ENCODE results near the gene ATF7. TPM values are rescaled to one million over a fixed set of nuclear protein-coding genes. Genes with fewer than 3 reads are reported as not detected.

ATF7 gene
- total RNA-seq, 2 experiments from 2014 or later, result 19.3 to 20.7 TPM

DNA sequence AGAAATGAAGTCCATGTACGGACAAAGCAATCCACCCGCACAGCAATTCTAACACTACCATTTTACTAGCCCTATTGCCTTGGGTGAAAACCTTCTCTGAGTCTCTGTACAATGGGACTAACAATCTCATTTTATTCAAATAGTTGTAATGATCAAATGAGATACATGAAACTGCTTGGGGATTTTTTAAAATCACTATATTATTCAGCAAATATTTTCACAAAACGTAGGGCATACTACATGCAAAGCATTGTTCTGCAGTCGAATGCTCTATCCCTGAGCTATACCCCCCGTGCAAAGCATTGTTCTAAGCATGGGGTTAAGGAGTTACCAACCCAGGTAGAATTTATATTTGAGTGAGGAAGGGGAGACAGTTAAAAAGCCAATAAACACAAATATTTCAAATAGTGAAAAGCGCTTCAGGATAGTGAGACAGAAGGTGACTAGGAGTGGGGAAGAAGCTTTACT is 554 bp upstream of the ATF7 start:
- peak overlapping the region; percentile 94 for H3K27ac Mint-ChIP-seq
- peaks cover 39% of the 10 kb centered on the region for H3K4me1 Mint-ChIP-seq (ENCODE audit: low read depth)
- peak overlapping the region; percentile 97 for H3K4me3 Mint-ChIP-seq
- H3K36me3 Mint-ChIP-seq, result no peaks in the 10 kb centered on the region
- no peaks in the 10 kb centered on the region for H3K27me3 Mint-ChIP-seq
- intact Hi-C loops (cut with micrococcal nuclease), result loop anchor here (1.0 to 2.0 kb wide), 5 partner anchors 50 to 125 kb away; partner anchors contain the start of genes ATP5MC2, CALCOCO1 and TARBP2
- CTCF ChIA-PET, result interaction anchor here (1.0 to 3.9 kb wide), 5 partner anchors 9 to 84 kb away, joined by 3 to 17 read pairs (median 6); partner anchors contain the start of gene ATP5MC2
- DNase-seq, result no peak
- POLR2A ChIA-PET, result interaction anchor here (0.6 kb wide), 1 partner anchor 366 kb away, joined by 5 read pairs; no protein-coding TSS in a partner anchor
- no peaks in the 10 kb centered on the region for H3K9me3 Mint-ChIP-seq

DNA sequence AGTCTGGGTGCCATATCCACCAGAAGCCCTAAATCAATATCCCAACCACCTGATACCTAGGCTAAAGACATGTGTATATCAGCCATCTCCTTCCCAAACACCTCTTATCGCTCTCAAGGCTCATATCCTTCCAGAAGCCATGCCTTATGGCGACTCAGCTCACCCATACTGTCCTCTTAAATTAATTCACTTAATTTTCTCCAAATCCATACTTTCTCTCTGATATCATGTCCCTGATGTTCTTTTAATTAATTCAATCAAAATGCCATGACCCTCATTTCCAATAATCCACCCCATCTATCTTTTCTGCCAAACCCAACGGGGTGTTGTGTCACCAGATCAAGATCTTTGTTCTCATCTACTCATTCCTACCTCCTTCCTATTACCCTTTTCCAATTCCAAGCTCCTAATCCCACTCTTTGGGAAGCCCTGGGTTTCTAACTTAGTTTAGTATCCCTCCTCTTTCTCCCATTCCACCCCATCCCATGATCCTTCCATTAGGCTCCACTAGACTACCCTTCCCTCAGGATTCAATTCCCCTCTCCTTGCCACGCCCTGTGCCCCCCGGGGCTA is 723 bp downstream of the ATF7 start:
- Mint-ChIP-seq H3K4me3 (peak overlapping the region; percentile 97), H3K27me3 (no peaks in the 10 kb centered on the region), H3K4me1 (ENCODE audit: low read depth) (peaks cover 43% of the 10 kb centered on the region), H3K9me3 (no peaks in the 10 kb centered on the region), H3K27ac (peak overlapping the region; percentile 94), H3K36me3 (peaks cover 2% of the 10 kb centered on the region)
- ChIA-PET POLR2A (interaction anchor here (0.8 kb wide), 1 partner anchor 50 kb away, joined by 3 read pairs; no protein-coding TSS in a partner anchor), CTCF (interaction anchor here (0.8 to 3.9 kb wide), 4 partner anchors 8 to 117 kb away, joined by 3 to 17 read pairs (median 8); partner anchors contain the start of gene ATP5MC2)
- no peak for DNase-seq
- intact Hi-C loops (cut with micrococcal nuclease), result no loop called here

DNA sequence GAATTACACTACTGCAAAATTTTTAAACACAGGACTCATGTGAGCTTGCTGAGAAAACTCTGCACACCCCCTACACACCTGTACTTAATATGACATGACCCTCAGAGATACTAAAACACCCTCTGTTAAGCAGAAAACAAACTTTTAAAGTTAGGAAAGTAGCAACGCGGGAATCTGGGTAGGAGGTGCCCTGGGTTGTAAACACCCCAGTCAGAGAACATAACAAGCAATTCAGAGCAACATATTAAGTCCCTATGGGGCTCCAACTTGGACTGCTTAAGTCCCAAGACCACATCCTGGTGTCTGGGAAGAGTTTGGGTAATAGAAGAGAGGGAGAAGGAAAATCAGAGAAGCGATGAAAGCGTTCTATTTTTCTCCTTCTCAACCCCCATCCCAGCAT is 1.2 kb downstream of the ATF7 start:
- H3K4me3 Mint-ChIP-seq, result peak overlapping the region; percentile 97
- H3K27me3 Mint-ChIP-seq, result no peaks in the 10 kb centered on the region
- H3K36me3 Mint-ChIP-seq, result peaks cover 2% of the 10 kb centered on the region
- DNase-seq, result no peak
- POLR2A ChIA-PET, result no interaction called here
- intact Hi-C loops (cut with micrococcal nuclease), result no loop called here
- H3K4me1 Mint-ChIP-seq (ENCODE audit: low read depth), result peaks cover 43% of the 10 kb centered on the region
- CTCF ChIA-PET, result interaction anchor here (1.5 to 3.9 kb wide), 5 partner anchors 51 to 122 kb away, joined by 4 to 17 read pairs (median 8); partner anchors contain the start of gene ATP5MC2
- no peaks in the 10 kb centered on the region for H3K9me3 Mint-ChIP-seq
- H3K27ac Mint-ChIP-seq, result peak overlapping the region; percentile 94

DNA sequence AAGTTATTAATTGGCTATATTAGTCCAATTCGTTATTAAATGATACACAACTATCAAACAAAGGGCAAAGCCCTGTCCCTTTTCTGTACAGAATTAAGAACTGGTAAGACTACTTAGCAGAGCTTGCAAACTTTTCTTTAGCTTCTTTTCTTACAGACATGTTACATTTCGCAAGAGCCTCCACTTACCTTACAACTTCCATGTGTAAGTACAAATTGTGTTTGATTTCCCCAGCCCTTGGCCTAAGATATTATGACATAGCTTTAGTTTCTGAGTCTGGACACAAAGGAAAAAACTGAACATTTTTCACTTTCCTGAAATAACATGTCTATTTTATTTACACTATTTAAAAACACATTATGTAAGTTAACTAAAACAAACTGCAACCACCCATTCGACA is 1.7 kb downstream of the ATF7 start:
- POLR2A ChIA-PET, result interaction anchor here (0.7 kb wide), 1 partner anchor 51 kb away, joined by 3 read pairs; the partner anchor contains the start of gene ATP5MC2
- Mint-ChIP-seq H3K9me3 (no peaks in the 10 kb centered on the region), H3K27ac (peak overlapping the region; percentile 94), H3K4me3 (peak overlapping the region; percentile 97), H3K4me1 (ENCODE audit: low read depth) (peaks cover 43% of the 10 kb centered on the region), H3K36me3 (peaks cover 2% of the 10 kb centered on the region), H3K27me3 (no peaks in the 10 kb centered on the region)
- intact Hi-C loops (cut with micrococcal nuclease), result no loop called here
- DNase-seq, result no peak
- CTCF ChIA-PET, result interaction anchor here (0.7 to 3.9 kb wide), 6 partner anchors 11 to 122 kb away, joined by 3 to 17 read pairs (median 6); partner anchors contain the start of gene ATP5MC2

- POLR2A ChIA-PET, result interaction anchor here (0.7 kb wide), 1 partner anchor 52 kb away, joined by 3 read pairs; the partner anchor contains the start of gene ATP5MC2
- Mint-ChIP-seq H3K4me3 (peak overlapping the region; percentile 23), H3K4me1 (ENCODE audit: low read depth) (peaks cover 45% of the 10 kb centered on the region), H3K27me3 (no peaks in the 10 kb centered on the region), H3K36me3 (peaks cover 2% of the 10 kb centered on the region), H3K27ac (peak overlapping the region; percentile 73), H3K9me3 (no peaks in the 10 kb centered on the region)
- no peak for DNase-seq
- CTCF ChIA-PET, result interaction anchor here (0.7 to 3.9 kb wide), 8 partner anchors 10 to 123 kb away, joined by 3 to 17 read pairs (median 4); partner anchors contain the start of gene ATP5MC2
- intact Hi-C loops (cut with micrococcal nuclease), result no loop called here
Measured at GRCh38 chr12:53623548-53624385, 2.4 kb downstream of the ATF7 start.

- H3K27me3 Mint-ChIP-seq, result no peaks in the 10 kb centered on the region
- no peaks in the 10 kb centered on the region for H3K9me3 Mint-ChIP-seq
- ChIA-PET CTCF (interaction anchor here (1.6 to 3.9 kb wide), 2 partner anchors 53 to 121 kb away, joined by 4 to 17 read pairs; partner anchors contain the start of gene ATP5MC2), POLR2A (no interaction called here)
- H3K36me3 Mint-ChIP-seq, result peaks cover 7% of the 10 kb centered on the region
- no peak for DNase-seq
- intact Hi-C loops (cut with micrococcal nuclease), result no loop called here
- no peak overlapping the region for H3K27ac Mint-ChIP-seq
- peaks cover 55% of the 10 kb centered on the region for H3K4me1 Mint-ChIP-seq (ENCODE audit: low read depth)
- H3K4me3 Mint-ChIP-seq, result no peak overlapping the region
Measured at GRCh38 chr12:53622724-53623123, 3.5 kb downstream of the ATF7 start.

GRCh38 chr12:53618275-53618674 is 7.9 kb downstream of the ATF7 start:
- Mint-ChIP-seq H3K4me1 (ENCODE audit: low read depth) (peaks cover 32% of the 10 kb centered on the region), H3K4me3 (peak overlapping the region; percentile 66), H3K27me3 (no peaks in the 10 kb centered on the region), H3K9me3 (no peaks in the 10 kb centered on the region), H3K36me3 (peaks cover 11% of the 10 kb centered on the region), H3K27ac (peak overlapping the region; percentile 15)
- ChIA-PET POLR2A (no interaction called here), CTCF (interaction anchor here (0.6 to 1.4 kb wide), 2 partner anchors 8 to 1518 kb away, joined by 4 to 6 read pairs; partner anchors contain the start of gene ATF7)
- DNase-seq, result no peak
- intact Hi-C loops (cut with micrococcal nuclease), result no loop called here

DNA sequence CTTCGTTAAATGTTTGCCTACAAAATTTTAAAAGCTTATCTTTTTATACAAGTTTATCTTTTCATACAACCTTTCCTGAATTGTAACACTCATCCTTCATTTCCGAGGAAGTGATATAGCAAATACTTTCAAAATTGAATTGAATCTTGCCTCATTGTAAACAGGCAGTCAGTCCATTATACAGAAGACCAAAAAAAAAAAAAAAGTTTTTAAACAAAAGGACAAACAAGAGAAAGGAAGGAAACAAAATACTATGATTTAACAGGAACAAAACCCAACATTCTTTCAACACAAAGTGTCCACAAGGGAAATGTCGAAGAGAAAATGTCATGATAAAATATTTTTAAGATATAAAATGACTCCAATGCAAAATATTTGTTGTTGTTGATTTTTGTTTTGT is 8.5 kb downstream of the ATF7 start:
- no peak overlapping the region for H3K27ac Mint-ChIP-seq
- H3K4me1 Mint-ChIP-seq (ENCODE audit: low read depth), result peaks cover 28% of the 10 kb centered on the region
- H3K4me3 Mint-ChIP-seq, result peak overlapping the region; percentile 66
- H3K27me3 Mint-ChIP-seq, result no peaks in the 10 kb centered on the region
- intact Hi-C loops (cut with micrococcal nuclease), result no loop called here
- CTCF ChIA-PET, result interaction anchor here (0.6 to 1.4 kb wide), 2 partner anchors 9 to 1518 kb away, joined by 4 to 6 read pairs; partner anchors contain the start of gene ATF7
- POLR2A ChIA-PET, result no interaction called here
- no peak for DNase-seq
- H3K9me3 Mint-ChIP-seq, result no peaks in the 10 kb centered on the region
- H3K36me3 Mint-ChIP-seq, result peaks cover 11% of the 10 kb centered on the region

- intact Hi-C loops (cut with micrococcal nuclease), result no loop called here
- Mint-ChIP-seq H3K4me1 (ENCODE audit: low read depth) (peaks cover 28% of the 10 kb centered on the region), H3K9me3 (no peaks in the 10 kb centered on the region), H3K36me3 (peaks cover 11% of the 10 kb centered on the region), H3K27ac (no peak overlapping the region), H3K27me3 (no peaks in the 10 kb centered on the region), H3K4me3 (no peak overlapping the region)
- ChIA-PET POLR2A (interaction anchor here (1.1 kb wide), 1 partner anchor 13 kb away, joined by 4 read pairs; no protein-coding TSS in a partner anchor), CTCF (interaction anchor here (0.6 to 1.4 kb wide), 3 partner anchors 9 to 277 kb away, joined by 3 to 6 read pairs (median 4); partner anchors contain the start of gene ATF7)
- DNase-seq, result no peak
Measured at GRCh38 chr12:53616950-53617349, 9.2 kb downstream of the ATF7 start.

GRCh38 chr12:53613821-53614220 is 12.4 kb downstream of the ATF7 start:
- peaks cover 9% of the 10 kb centered on the region for H3K36me3 Mint-ChIP-seq
- intact Hi-C loops (cut with micrococcal nuclease), result no loop called here
- ChIA-PET POLR2A (interaction anchor here (0.7 kb wide), 1 partner anchor 47 kb away, joined by 3 read pairs; no protein-coding TSS in a partner anchor), CTCF (interaction anchor here (1.0 to 3.0 kb wide), 2 partner anchors 71 to 130 kb away, joined by 5 to 11 read pairs; no protein-coding TSS in a partner anchor)
- no peak overlapping the region for H3K27ac Mint-ChIP-seq
- H3K4me1 Mint-ChIP-seq (ENCODE audit: low read depth), result peaks cover 21% of the 10 kb centered on the region
- no peak overlapping the region for H3K4me3 Mint-ChIP-seq
- H3K27me3 Mint-ChIP-seq, result no peaks in the 10 kb centered on the region
- H3K9me3 Mint-ChIP-seq, result no peaks in the 10 kb centered on the region
- no peak for DNase-seq

- Mint-ChIP-seq H3K4me3 (no peak overlapping the region), H3K27ac (no peak overlapping the region), H3K9me3 (no peaks in the 10 kb centered on the region), H3K36me3 (peaks cover 7% of the 10 kb centered on the region), H3K27me3 (no peaks in the 10 kb centered on the region), H3K4me1 (ENCODE audit: low read depth) (peaks cover 13% of the 10 kb centered on the region)
- DNase-seq, result no peak
- ChIA-PET POLR2A (interaction anchor here (0.6 kb wide), 1 partner anchor 48 kb away, joined by 4 read pairs; no protein-coding TSS in a partner anchor), CTCF (interaction anchor here (1.1 to 3.0 kb wide), 3 partner anchors 21 to 70 kb away, joined by 3 to 11 read pairs (median 6); partner anchors contain the start of gene ATP5MC2)
- intact Hi-C loops (cut with micrococcal nuclease), result no loop called here
Measured at GRCh38 chr12:53612978-53613377, 13.2 kb downstream of the ATF7 start.

Measured in activated CD4-positive, alpha-beta memory T cell treated with anti-CD3 and anti-CD28 coated beads for 36 hours (primary cell).